ENCODE results near the gene TMEM255B.
A peak's percentile ranks its signal among the peaks of the same experiment; 100 is the strongest.
"Not testable (repeated sequence)": the region's sequence is repeated elsewhere in the genome, so short reads cannot be mapped to it uniquely, and the experiment has no call there.

Gene TMEM255B

GRCh38 chr13:113758651-113759524 lies at the start of gene TMEM255B:
Gene TMEM255B (plus strand): TSS chr13:113759226. CDS start chr13:113759270, 44 bp downstream.
- peak; percentile 64 for DNase-seq (ENCODE audit: low read depth)

- DNase-seq (ENCODE audit: low read depth) = no peak
Measured at GRCh38 chr13:113722921-113723320, 36.1 kb upstream of the TMEM255B start.

- DNase-seq (ENCODE audit: low read depth) = no peak
Measured at GRCh38 chr13:113723410-113724015, 35.5 kb upstream of the TMEM255B start.

- no peak for DNase-seq (ENCODE audit: low read depth)
Measured at GRCh38 chr13:113724016-113724758, 34.8 kb upstream of the TMEM255B start.

GRCh38 chr13:113724780-113725315 lies 34.2 kb upstream of the TMEM255B start:
- DNase-seq (ENCODE audit: low read depth) = peak; percentile 84

- peak; percentile 59 for DNase-seq (ENCODE audit: low read depth)
Measured at GRCh38 chr13:113725329-113726105, 33.5 kb upstream of the TMEM255B start.

- not testable (repeated sequence) for DNase-seq (ENCODE audit: low read depth)
Measured at GRCh38 chr13:113726106-113726821, 32.8 kb upstream of the TMEM255B start.

GRCh38 chr13:113726961-113727411 lies 32.0 kb upstream of the TMEM255B start:
- DNase-seq (ENCODE audit: low read depth) = no peak

GRCh38 chr13:113728571-113729054 lies 30.4 kb upstream of the TMEM255B start:
- no peak for DNase-seq (ENCODE audit: low read depth)

- DNase-seq (ENCODE audit: low read depth) = no peak
Measured at GRCh38 chr13:113729187-113730019, 29.6 kb upstream of the TMEM255B start.

- DNase-seq (ENCODE audit: low read depth) = no peak
Measured at GRCh38 chr13:113730258-113730691, 28.8 kb upstream of the TMEM255B start.

GRCh38 chr13:113730831-113731191 lies 28.2 kb upstream of the TMEM255B start:
- DNase-seq (ENCODE audit: low read depth) = no peak

- DNase-seq (ENCODE audit: low read depth) = no peak
Measured at GRCh38 chr13:113731192-113732175, 27.5 kb upstream of the TMEM255B start.

GRCh38 chr13:113732176-113732960 lies 26.7 kb upstream of the TMEM255B start:
- no peak for DNase-seq (ENCODE audit: low read depth)

- no peak for DNase-seq (ENCODE audit: low read depth)
Measured at GRCh38 chr13:113732961-113733950, 25.8 kb upstream of the TMEM255B start.

GRCh38 chr13:113734099-113734825 lies 24.8 kb upstream of the TMEM255B start:
- DNase-seq (ENCODE audit: low read depth) = no peak

Data from activated T-helper 9 cell treated with anti-CD3 and anti-CD28 coated beads, Interleukin-2, amount 50 U/mL, for 16 hours (primary cell).